Skin epidermis (tissue), 12 donors: ENCODE measurements around the gene ZNF287.

Source experiments
- H3K27ac ChIP-seq, 21 experiments: fragments of 200-600 bp; sonication (generic) in 11 of 21; one replicate each; pipeline ENCODE4 v1.5.0; 2020; ENCODE audit warnings: mild to moderate bottlenecking in 3 of 21, inconsistent platforms in 2 of 21, moderate library complexity in 2 of 21
- H3K4me3 ChIP-seq, 7 experiments: fragments of 200-600 bp; sonication (generic) in 2 of 7; one replicate each; pipeline ENCODE4 v1.5.0; 2020; ENCODE audit warnings: inconsistent platforms in 2 of 7, mild to moderate bottlenecking in 2 of 7, moderate library complexity in 1 of 7

The ZNF287 gene

DNA sequence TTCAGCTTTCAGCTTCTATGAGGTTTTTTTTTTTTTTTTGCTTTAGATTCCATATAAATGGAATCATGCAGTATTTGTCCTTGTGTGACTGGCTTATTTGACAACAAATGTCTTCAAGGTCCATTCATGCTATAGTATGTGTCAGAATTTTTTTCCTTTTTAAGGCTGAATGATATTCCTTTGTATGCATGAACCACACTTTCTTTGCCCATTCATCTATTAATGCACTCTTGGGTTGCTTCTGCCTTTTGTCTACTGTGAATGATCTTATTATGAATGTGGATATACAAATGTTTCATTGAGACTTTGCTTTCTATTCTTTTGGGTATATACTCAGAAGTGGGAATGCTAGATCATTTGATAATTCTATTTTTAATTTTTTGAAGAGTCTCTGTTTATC lies 50.0 kb downstream of the ZNF287 start:
- Histone ChIP-seq H3K4me3 (no peak overlapping the region), H3K27ac (no peak overlapping the region)

GRCh38 chr17:16517477-16517876 lies 51.5 kb downstream of the ZNF287 start:
- Histone ChIP-seq H3K4me3 (no peak overlapping the region), H3K27ac (no peak overlapping the region)

- no peak overlapping the region for H3K4me3 ChIP-seq
- peak overlapping the region in 2 of 21 experiments; percentile 10 to 33 for H3K27ac ChIP-seq
Measured at GRCh38 chr17:16516594-16517051, 52.4 kb downstream of the ZNF287 start.

DNA sequence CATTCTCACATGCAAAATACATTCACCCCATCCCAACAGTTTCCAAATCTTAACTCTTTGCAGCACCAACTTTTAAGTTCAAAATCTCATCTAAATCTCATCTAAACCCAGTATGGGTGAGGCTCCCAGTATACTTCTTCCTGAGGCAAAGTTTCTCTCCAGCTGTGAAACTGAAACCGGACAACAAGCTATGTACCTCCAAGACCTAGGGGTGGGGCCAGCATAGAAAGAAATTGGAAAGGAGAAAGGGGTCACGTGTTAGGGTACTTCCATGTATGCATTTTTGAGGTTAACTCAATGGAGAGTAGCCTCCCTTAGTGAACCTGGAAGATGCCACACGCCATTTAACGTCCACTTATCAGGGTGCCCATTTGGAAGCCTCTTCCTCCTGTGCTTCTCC lies 53.1 kb downstream of the ZNF287 start:
- Histone ChIP-seq H3K4me3 (no peak overlapping the region), H3K27ac (no peak overlapping the region)

- no peak overlapping the region for H3K27ac ChIP-seq
- H3K4me3 ChIP-seq: no peak overlapping the region
Measured at GRCh38 chr17:16513873-16514272, 55.1 kb downstream of the ZNF287 start.

GRCh38 chr17:16512011-16512410 lies 57.0 kb downstream of the ZNF287 start:
- Histone ChIP-seq H3K4me3 (no peak overlapping the region), H3K27ac (no peak overlapping the region)

GRCh38 chr17:16511593-16511992 lies 57.4 kb downstream of the ZNF287 start:
- Histone ChIP-seq H3K27ac (no peak overlapping the region), H3K4me3 (no peak overlapping the region)

- H3K27ac ChIP-seq: no peak overlapping the region
- H3K4me3 ChIP-seq: no peak overlapping the region
Measured at GRCh38 chr17:16507918-16508533, 61.0 kb downstream of the ZNF287 start.

DNA sequence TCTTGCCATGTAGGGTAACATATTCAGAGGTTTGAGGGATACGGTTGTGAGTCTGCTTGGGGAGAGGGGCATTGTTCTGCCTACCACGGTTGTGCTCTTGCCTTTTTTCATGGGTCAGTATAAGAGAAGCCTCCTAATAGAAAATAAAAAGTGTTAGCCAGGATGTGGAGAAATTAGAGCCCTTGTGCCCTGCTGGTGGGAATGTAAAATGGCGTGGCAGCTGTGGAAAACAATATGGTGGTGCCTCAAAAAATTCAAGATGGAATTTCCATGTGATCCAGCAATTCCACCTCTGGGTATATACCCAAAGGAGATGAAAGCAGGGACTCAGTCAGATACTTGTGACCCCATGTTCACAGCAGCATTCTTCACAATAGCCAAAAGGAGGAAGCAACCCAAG lies 62.8 kb downstream of the ZNF287 start:
- no peak overlapping the region for H3K27ac ChIP-seq
- H3K4me3 ChIP-seq: no peak overlapping the region

DNA sequence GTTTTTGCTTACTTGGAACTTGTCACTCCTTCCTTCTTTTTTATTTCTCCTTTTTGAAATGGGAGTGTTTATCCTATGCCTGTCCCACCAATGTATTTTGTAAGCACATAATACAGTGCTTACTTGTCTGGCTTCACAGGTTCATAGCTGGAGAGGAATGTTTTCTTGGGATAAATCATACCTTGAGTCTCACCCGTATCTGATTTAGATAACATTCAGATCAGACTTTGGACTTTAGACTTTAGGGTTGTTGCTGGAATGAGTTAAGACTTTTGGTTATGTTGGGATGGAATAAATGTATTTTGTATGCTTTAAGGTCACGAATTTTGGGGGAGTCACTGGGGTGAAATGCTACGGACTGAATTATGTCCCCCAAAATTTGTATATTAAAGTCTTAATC lies 64.0 kb downstream of the ZNF287 start:
- Histone ChIP-seq H3K27ac (no peak overlapping the region), H3K4me3 (no peak overlapping the region)
